SK-N-SH (cell line): ENCODE measurements around the gene TMEM213. TPM values are rescaled to one million over a fixed set of nuclear protein-coding genes. Genes with fewer than 3 reads are reported as not detected.

Source experiments
- CTCF ChIA-PET: fragments of 300-600, 350-600 bp; formaldehyde crosslinking; extraction: SDS; loops from one replicate; lab custom pipeline; 2021; lab: Yijun Ruan, JAX
- POLR2A ChIA-PET: fragments of 350-600 bp; sonication (Branson Sonifier 250); formaldehyde crosslinking; extraction: SDS; loops from one replicate; lab custom pipeline; 2020; ENCODE audit warnings: antibody characterized with exemption, inconsistent platforms; lab: Yijun Ruan, JAX
- DNase-seq: peaks from one replicate; pipeline ENCODE4 v3.0.0; 2012
- H2AFZ ChIP-seq: fragments of 200-600 bp; sonication (generic); 2 replicates; pipeline ENCODE4 v1.8.1; 2016; ENCODE audit warnings: antibody characterized with exemption, mild to moderate bottlenecking, low read depth
- H3F3A ChIP-seq: fragments of 200-600 bp; sonication (generic); replicated peaks from 2 replicates; pipeline ENCODE3; 2016; ENCODE audit warnings: antibody characterized with exemption, mild to moderate bottlenecking; ENCODE audit not compliant: insufficient read depth
- H3K27ac ChIP-seq, 2 experiments: fragments of 200-500 bp in 1 of 2; fragments of 200-600 bp in 1 of 2; sonication (Bioruptor generic) in 1 of 2; sonication (generic), shearing (Covaris generic) in 1 of 2; 2 replicates each; pipeline versions ENCODE4 v1.5.1 to v1.6.1; 2014 to 2016; ENCODE audit warnings: low read depth in 2 of 2, inconsistent platforms in 1 of 2, low read length in 1 of 2, mild to moderate bottlenecking in 1 of 2, mixed read lengths in 1 of 2
- H3K27me3 ChIP-seq: fragments of 200-600 bp; sonication (generic), shearing (Covaris generic); 2 replicates; pipeline ENCODE4 v1.6.1; 2016; ENCODE audit warnings: mixed run types; ENCODE audit not compliant: insufficient read depth
- H3K36me3 ChIP-seq, 2 experiments: fragments of 200-500 bp in 1 of 2; fragments of 200-600 bp in 1 of 2; sonication (Bioruptor generic) in 1 of 2; sonication (generic) in 1 of 2; replicated peaks in 1 of 2; 2 replicates each; pipeline versions ENCODE3 to v1.5.1; 2014 to 2016; ENCODE audit warnings: low read length in 1 of 2, mild to moderate bottlenecking in 1 of 2; ENCODE audit not compliant: insufficient read depth in 2 of 2, control insufficient read depth in 1 of 2
- H3K4me1 ChIP-seq, 2 experiments: fragments of 200-500 bp in 1 of 2; fragments of 200-600 bp in 1 of 2; sonication (Bioruptor generic) in 1 of 2; sonication (generic), shearing (Covaris generic) in 1 of 2; 2 replicates each; pipeline versions ENCODE4 v1.5.1 to v1.6.1; 2014 to 2016; ENCODE audit warnings: low read depth in 1 of 2, low read length in 1 of 2, mixed run types in 1 of 2; ENCODE audit not compliant: insufficient read depth in 2 of 2, control insufficient read depth in 1 of 2
- H3K4me2 ChIP-seq: fragments of 200-600 bp; sonication (generic), shearing (Covaris generic); 2 replicates; pipeline ENCODE4 v1.6.1; 2017; ENCODE audit warnings: mixed run types
- H3K4me3 ChIP-seq, 2 experiments: fragments of 200-500 bp in 1 of 2; fragments of 200-600 bp in 1 of 2; sonication (Bioruptor generic) in 1 of 2; sonication (generic), shearing (Covaris generic) in 1 of 2; 2 replicates each; pipeline versions ENCODE4 v1.5.1 to v1.8.1; 2014 to 2016; ENCODE audit warnings: low read depth in 2 of 2, inconsistent platforms in 1 of 2, low read length in 1 of 2, mild to moderate bottlenecking in 1 of 2, mixed read lengths in 1 of 2, moderate library complexity in 1 of 2
- H3K79me2 ChIP-seq: fragments of 200-600 bp; sonication (generic); 2 replicates; pipeline ENCODE4 v1.8.1; 2017; ENCODE audit warnings: mild to moderate bottlenecking; ENCODE audit not compliant: insufficient read depth
- H3K9ac ChIP-seq: fragments of 200-600 bp; sonication (generic); 2 replicates; pipeline ENCODE4 v1.6.1; 2017; ENCODE audit warnings: mixed run types
- H3K9me2 ChIP-seq: fragments of 200-600 bp; sonication (generic); 2 replicates; pipeline ENCODE4 v1.6.1; 2017; ENCODE audit warnings: mixed run types
- H3K9me3 ChIP-seq: fragments of 200-600 bp; sonication (generic); 2 replicates; pipeline ENCODE4 v1.6.1; 2017; ENCODE audit warnings: mixed run types, mild to moderate bottlenecking, moderate library complexity
- H4K20me1 ChIP-seq: fragments of 200-600 bp; sonication (generic); 2 replicates; pipeline ENCODE4 v1.6.1; 2017; ENCODE audit warnings: mild to moderate bottlenecking, mixed run types; ENCODE audit not compliant: insufficient read depth
- CHD2 ChIP-seq: fragments of 150-350 bp; IDR thresholded peaks from 2 replicates; pipeline ENCODE4 v1.6.1; 2018; ENCODE audit warnings: low read length; ENCODE audit not compliant: partially characterized antibody
- EP300 ChIP-seq, 2 experiments: IDR thresholded peaks; 2 replicates each; pipeline versions ENCODE4 v1.4.0 to v1.6.1; 2012; ENCODE audit warnings: borderline replicate concordance in 1 of 2, low read depth in 1 of 2, low read length in 1 of 2
- FOXJ3 ChIP-seq: sonication (generic); formaldehyde crosslinking; IDR thresholded peaks from 2 replicates; pipeline ENCODE4 v1.5.1; 2020; ENCODE audit warnings: mild to moderate bottlenecking, missing genetic modification reagents
- JUND ChIP-seq: IDR thresholded peaks from 2 replicates; pipeline ENCODE4 v1.4.0; 2012
- MAX ChIP-seq: IDR thresholded peaks from 2 replicates; pipeline ENCODE4 v1.4.0; 2012; ENCODE audit warnings: low read depth
- NRF1 ChIP-seq: IDR thresholded peaks from 2 replicates; pipeline ENCODE4 v1.6.1; 2012; ENCODE audit warnings: low read depth, mild to moderate bottlenecking, low read length
- PBX3 ChIP-seq: IDR thresholded peaks from 2 replicates; pipeline ENCODE4; 2012
- RAD21 ChIP-seq: IDR thresholded peaks from 2 replicates; pipeline ENCODE4 v1.6.1; 2012; ENCODE audit warnings: mild to moderate bottlenecking, low read length
- RXRA ChIP-seq: IDR thresholded peaks from 2 replicates; pipeline ENCODE4 v1.4.0; 2012; ENCODE audit warnings: low read depth, mild to moderate bottlenecking, borderline replicate concordance
- YY1 ChIP-seq: IDR thresholded peaks from 2 replicates; pipeline ENCODE4 v1.4.0; 2012; ENCODE audit warnings: low read depth, mild to moderate bottlenecking
- WGBS: methylation state at CpG from one replicate; pipeline ENCODE4 v1.1.6; 2017; ENCODE audit warnings: low lambda C conversion rate; 5-methylcytosine and 5-hydroxymethylcytosine counted together
- polyA plus RNA-seq, 3 experiments: library from polyadenylated mRNA; depleted of rRNA; stranded (reverse); fragments of >200 nt; gene quantifications; 2 replicates each; pipeline ENCODE4 v1.2.3, GENCODE V29; 2012
- TF ChIP-seq, protein P1 (sequence below): IDR thresholded peaks from 2 replicates; pipeline ENCODE4 v1.4.0; 2012; ENCODE audit warnings: low read depth, borderline replicate concordance
- TF ChIP-seq, protein P2 (sequence below): IDR thresholded peaks from 2 replicates; pipeline ENCODE4 v1.4.0; 2012; ENCODE audit warnings: low read depth, borderline replicate concordance

The TMEM213 gene
- polyA plus RNA-seq, 1 of the 3 experiments (the other 2 are of a cell fraction): not detected

- TF ChIP-seq CHD2 (no peak), RXRA (no peak), NRF1 (no peak)
These were observed 81.1 kb downstream of the TMEM213 start (continued) for GRCh38 chr7:138878856-138879255.

GRCh38 chr7:138879356-138879755, 81.6 kb downstream of the TMEM213 start:
- Histone ChIP-seq H3K4me3 (no peak overlapping the region), H3K36me3 (peaks cover 7 to 32% of the 10 kb centered on the region in 2 experiments), H3F3A (peaks cover 28% of the 10 kb centered on the region), H4K20me1 (0 out of 2 replicates have a peak, but pooled peaks cover 6% of the 10 kb centered on the region), H3K9me2 (no peaks in the 10 kb centered on the region), H3K9ac (no peak overlapping the region), H3K27me3 (no peaks in the 10 kb centered on the region), H2AFZ (no peak overlapping the region), H3K9me3 (no peaks in the 10 kb centered on the region), H3K4me2 (no peak overlapping the region), H3K4me1 (peaks cover 0 to 11% of the 10 kb centered on the region in 2 experiments; a peak in 2 of 4 replicates), H3K79me2 (no peaks in the 10 kb centered on the region), H3K27ac (no peak overlapping the region)
- POLR2A ChIA-PET: no interaction called here
- TF ChIP-seq JUND: no peak
- no peak for TF ChIP-seq YY1
- no peak for TF ChIP-seq PBX3
- TF ChIP-seq, protein P1, sequence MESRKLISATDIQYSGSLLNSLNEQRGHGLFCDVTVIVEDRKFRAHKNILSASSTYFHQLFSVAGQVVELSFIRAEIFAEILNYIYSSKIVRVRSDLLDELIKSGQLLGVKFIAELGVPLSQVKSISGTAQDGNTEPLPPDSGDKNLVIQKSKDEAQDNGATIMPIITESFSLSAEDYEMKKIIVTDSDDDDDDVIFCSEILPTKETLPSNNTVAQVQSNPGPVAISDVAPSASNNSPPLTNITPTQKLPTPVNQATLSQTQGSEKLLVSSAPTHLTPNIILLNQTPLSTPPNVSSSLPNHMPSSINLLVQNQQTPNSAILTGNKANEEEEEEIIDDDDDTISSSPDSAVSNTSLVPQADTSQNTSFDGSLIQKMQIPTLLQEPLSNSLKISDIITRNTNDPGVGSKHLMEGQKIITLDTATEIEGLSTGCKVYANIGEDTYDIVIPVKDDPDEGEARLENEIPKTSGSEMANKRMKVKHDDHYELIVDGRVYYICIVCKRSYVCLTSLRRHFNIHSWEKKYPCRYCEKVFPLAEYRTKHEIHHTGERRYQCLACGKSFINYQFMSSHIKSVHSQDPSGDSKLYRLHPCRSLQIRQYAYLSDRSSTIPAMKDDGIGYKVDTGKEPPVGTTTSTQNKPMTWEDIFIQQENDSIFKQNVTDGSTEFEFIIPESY: no peak
- no peak for TF ChIP-seq FOXJ3
- TF ChIP-seq CHD2: no peak
- TF ChIP-seq RAD21: no peak
- no peak for TF ChIP-seq MAX
- TF ChIP-seq, protein P2, sequence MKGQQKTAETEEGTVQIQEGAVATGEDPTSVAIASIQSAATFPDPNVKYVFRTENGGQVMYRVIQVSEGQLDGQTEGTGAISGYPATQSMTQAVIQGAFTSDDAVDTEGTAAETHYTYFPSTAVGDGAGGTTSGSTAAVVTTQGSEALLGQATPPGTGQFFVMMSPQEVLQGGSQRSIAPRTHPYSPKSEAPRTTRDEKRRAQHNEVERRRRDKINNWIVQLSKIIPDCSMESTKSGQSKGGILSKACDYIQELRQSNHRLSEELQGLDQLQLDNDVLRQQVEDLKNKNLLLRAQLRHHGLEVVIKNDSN: no peak
- no peak for TF ChIP-seq EP300 (IDR thresholded peaks at IDR 0.05; ENCODE audit: borderline replicate concordance in 1 of 2, low read depth in 1 of 2, low read length in 1 of 2)
- DNase-seq: no peak
- 98% methylated on average over 10 of the region's 10 CpGs for WGBS
- CTCF ChIA-PET: interaction anchor here (0.8 to 4.5 kb wide), 5 partner anchors 11 to 196 kb away, joined by 4 to 16 read pairs (median 5); no protein-coding TSS in a partner anchor
